GM18517 (cell line): Measurements from ENCODE around the gene KDM2B.
"Not testable (repeated sequence)": the region's sequence is repeated elsewhere in the genome, so short reads cannot be mapped to it uniquely, and the experiment has no call there.

Experiments
- ATAC-seq: cut with Tn5 transposase; IDR thresholded peaks from one replicate; pipeline ENCODE4 v1.9.1; 2021; ENCODE audit warnings: mild to moderate bottlenecking, moderate library complexity; ENCODE audit not compliant: unreplicated experiment

KDM2B gene

GRCh38 chr12:121397521-121397920 is 183.3 kb downstream of the KDM2B start:
- ATAC-seq: no peak

GRCh38 chr12:121392325-121392716 is 188.5 kb downstream of the KDM2B start:
- ATAC-seq: no peak

- ATAC-seq: no peak
Observed at GRCh38 chr12:121391619-121392324, 189.1 kb downstream of the KDM2B start.

GRCh38 chr12:121390856-121391255 is 190.0 kb downstream of the KDM2B start:
- ATAC-seq: no peak

GRCh38 chr12:121388421-121388981 is 192.3 kb downstream of the KDM2B start:
- ATAC-seq: no peak

- not testable (repeated sequence) for ATAC-seq
Observed at GRCh38 chr12:121384891-121385290, 195.9 kb downstream of the KDM2B start.

GRCh38 chr12:121383601-121384021 is 197.2 kb downstream of the KDM2B start:
- ATAC-seq: no peak

GRCh38 chr12:121379945-121380344 is 200.9 kb downstream of the KDM2B start:
- no peak for ATAC-seq
